Rectal smooth muscle tissue (tissue), 1 donor: Measurements from ENCODE around the gene WWC2.

Source experiments
- H3K27ac ChIP-seq: one replicate; pipeline ENCODE4 v1.7.0; 2013; ENCODE audit warnings: low read depth, low read length, inconsistent platforms
- H3K27me3 ChIP-seq: one replicate; pipeline ENCODE4 v1.7.0; 2013; ENCODE audit warnings: low read length; ENCODE audit not compliant: control insufficient read depth, insufficient read depth
- H3K36me3 ChIP-seq: one replicate; pipeline ENCODE4 v1.7.0; 2013; ENCODE audit warnings: low read length; ENCODE audit not compliant: control insufficient read depth, insufficient read depth
- H3K4me1 ChIP-seq: one replicate; pipeline ENCODE4 v1.7.0; 2013; ENCODE audit warnings: low read length; ENCODE audit not compliant: control insufficient read depth, insufficient read depth
- H3K4me3 ChIP-seq: one replicate; pipeline ENCODE4 v1.7.0; 2013; ENCODE audit warnings: low read length
- H3K9ac ChIP-seq: one replicate; pipeline ENCODE4 v1.7.0; 2013; ENCODE audit warnings: low read length

WWC2 gene

DNA sequence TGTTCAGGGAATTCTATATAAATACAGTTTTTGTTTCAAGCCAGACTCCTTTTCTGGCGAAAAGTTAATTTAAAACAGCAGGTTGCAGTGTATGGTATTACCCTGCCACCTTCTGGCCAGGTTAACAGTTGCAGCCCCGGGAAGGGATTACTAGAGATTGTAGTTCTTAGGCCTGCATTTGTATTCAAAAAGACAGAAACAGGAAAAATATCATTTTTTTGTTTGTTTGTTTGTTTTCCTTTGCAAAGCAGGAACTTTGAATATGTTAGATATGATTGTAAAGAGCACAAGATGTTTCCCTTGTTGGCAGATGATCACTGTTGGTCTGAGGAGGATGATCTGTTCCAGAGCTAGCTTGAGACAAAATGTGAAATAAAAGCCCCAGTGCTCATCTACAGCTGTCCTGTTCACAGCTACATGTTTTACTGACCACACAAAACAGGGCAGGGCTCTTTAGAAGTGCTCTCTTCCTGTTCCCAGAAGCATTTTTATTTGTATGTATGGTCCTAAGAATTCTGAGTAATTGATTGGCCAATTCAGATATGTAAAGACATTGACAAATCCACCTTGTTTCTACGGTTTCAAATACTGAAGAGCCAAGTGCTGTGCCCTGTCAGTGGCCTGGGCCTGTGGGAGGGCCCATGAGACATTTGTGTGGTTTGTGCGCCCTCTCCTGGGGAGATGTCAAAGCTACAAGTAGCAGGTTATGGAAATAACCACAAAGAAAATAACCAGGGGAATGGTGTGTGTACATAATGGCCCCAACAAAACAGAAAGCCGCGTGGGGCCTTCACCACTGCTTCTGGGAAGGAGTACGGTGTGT is 163.1 kb downstream of the WWC2 start:
- no peak overlapping the region for H3K27ac ChIP-seq
- no peak overlapping the region for H3K4me3 ChIP-seq
- no peaks in the 10 kb centered on the region for H3K27me3 ChIP-seq
- H3K4me1 ChIP-seq = peaks cover 3% of the 10 kb centered on the region
- no peak overlapping the region for H3K9ac ChIP-seq
- peaks cover 4% of the 10 kb centered on the region for H3K36me3 ChIP-seq

DNA sequence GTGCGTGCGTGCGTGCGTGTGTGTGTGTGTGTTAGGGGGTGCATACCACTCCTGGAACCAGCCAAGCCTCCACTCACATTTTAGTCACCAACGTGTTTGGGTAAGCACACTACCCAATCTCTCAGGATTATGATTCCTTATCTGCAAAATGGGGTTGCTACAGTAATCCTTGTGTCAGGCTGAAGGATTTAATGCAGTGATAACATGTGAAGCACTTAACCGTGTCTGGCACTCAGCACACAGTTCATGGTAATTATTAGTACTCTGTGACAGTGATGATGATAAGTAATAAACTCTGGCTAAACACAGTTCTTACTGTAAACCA is 163.7 kb downstream of the WWC2 start:
- Histone ChIP-seq H3K9ac (no peak overlapping the region), H3K27me3 (no peaks in the 10 kb centered on the region), H3K4me1 (peaks cover 3% of the 10 kb centered on the region), H3K36me3 (peaks cover 4% of the 10 kb centered on the region), H3K27ac (no peak overlapping the region), H3K4me3 (no peak overlapping the region)

DNA sequence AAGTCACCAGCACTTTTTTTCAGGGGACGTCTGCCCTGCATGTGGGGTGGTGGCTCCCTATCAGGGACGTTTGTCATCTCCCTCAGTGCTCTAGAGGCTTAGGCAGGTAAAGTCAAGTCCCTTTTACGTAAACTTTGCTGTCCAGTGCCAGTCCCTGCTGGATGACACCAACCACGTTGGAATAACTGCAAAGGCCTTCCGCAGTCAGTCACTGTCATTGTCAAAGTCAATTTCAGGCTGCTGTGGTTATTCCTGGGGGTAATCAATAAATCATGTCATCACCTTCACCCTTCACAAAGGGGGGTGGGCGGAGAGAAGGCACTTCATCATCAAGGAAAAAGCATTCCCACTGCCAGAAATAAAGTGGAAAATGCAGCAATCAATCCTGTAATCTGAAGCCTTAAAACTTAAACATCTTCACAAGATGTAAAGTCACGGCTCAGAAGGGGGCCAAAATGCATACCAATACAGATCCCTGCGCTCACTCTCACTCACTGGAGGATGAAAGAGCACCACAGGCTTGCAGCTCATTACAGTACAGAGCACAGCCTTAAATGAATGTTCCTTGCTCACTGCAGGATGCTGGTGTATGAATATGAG is 164.8 kb downstream of the WWC2 start:
- no peak overlapping the region for H3K4me3 ChIP-seq
- H3K27ac ChIP-seq = no peak overlapping the region
- H3K9ac ChIP-seq = no peak overlapping the region
- H3K36me3 ChIP-seq = peaks cover 4% of the 10 kb centered on the region
- H3K27me3 ChIP-seq = no peaks in the 10 kb centered on the region
- peaks cover 3% of the 10 kb centered on the region for H3K4me1 ChIP-seq

DNA sequence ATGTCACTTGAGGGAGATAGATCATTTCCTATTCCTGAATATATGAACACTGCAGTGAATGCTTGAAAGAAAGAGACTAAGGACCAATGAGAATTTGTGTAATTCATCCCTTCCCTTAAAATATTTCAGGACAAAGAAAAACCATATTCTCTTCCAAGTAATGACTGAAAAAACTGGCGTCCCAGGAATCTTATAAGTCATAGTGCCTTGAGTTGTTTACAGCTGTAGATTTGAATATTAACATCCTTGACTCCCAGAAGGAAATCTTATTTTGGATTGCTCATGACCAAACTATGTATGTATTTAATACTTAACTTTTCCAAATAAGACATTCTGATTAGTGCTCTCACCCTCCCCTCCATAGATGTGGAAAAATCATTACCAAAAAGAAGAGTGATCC is 165.6 kb downstream of the WWC2 start:
- Histone ChIP-seq H3K27me3 (no peaks in the 10 kb centered on the region), H3K9ac (no peak overlapping the region), H3K27ac (no peak overlapping the region), H3K4me3 (no peak overlapping the region), H3K4me1 (peaks cover 3% of the 10 kb centered on the region), H3K36me3 (peaks cover 4% of the 10 kb centered on the region)

DNA sequence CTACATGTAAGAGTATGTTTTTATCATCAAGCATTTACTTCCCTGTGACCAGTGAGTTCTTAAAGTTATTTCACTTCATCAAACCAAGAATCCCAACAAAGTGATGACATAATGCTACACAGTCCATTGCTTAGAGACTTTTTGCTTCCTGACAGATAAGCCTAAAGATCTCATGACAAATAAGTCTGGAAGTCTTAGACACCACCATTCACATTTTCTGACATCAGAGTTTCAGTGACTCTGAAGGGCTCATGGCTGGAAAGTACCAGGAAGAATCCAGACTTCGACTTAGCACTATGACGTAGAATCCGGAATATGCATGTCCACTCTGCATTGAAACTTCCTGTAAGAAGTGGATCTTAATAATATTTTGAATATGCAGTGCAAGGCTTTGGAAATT is 167.3 kb downstream of the WWC2 start:
- Histone ChIP-seq H3K36me3 (no peaks in the 10 kb centered on the region), H3K4me3 (no peak overlapping the region), H3K9ac (no peak overlapping the region), H3K4me1 (peaks cover 3% of the 10 kb centered on the region), H3K27me3 (no peaks in the 10 kb centered on the region), H3K27ac (no peak overlapping the region)

DNA sequence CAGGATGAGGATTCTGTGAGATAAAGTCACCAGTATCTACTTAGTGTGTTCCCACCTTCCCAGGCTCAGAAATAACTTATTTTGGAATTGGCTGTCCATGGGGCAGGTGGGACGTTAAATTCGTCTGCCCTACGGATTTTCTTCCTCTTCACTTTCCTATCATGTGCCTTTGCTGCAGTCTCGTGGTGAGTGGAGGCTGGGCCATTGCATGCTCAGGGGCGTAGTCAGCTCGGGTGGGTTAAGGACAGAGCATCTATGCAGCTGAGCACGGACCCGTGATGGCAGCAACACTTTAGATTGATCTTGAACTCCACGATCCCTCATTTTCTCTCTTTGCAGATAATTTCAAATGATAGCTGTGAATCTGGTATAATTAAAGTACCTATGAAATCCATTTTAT is 169.5 kb downstream of the WWC2 start:
- no peak overlapping the region for H3K9ac ChIP-seq
- no peaks in the 10 kb centered on the region for H3K4me1 ChIP-seq
- H3K27me3 ChIP-seq = no peaks in the 10 kb centered on the region
- no peaks in the 10 kb centered on the region for H3K36me3 ChIP-seq
- H3K4me3 ChIP-seq = no peak overlapping the region
- H3K27ac ChIP-seq = no peak overlapping the region

DNA sequence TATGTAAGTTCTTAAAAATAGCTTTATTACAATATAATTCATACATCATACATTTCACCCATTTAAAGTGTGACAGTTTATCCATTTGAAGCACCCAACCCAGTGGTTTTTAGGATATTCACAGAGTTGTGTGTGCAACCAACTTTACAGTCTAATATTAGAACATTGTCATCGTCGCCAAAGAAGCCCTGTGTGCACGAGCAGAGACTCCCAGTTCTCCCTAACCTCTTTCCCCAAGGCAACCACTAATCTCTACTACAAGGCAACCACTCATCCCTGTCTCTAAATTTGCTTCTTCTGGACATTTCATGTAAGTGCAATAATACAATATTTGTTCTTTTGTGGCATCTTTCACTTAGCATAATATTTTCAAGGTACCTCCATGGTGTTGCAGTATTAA is 173.3 kb downstream of the WWC2 start:
- Histone ChIP-seq H3K36me3 (peaks cover 2% of the 10 kb centered on the region), H3K27ac (no peak overlapping the region), H3K27me3 (no peaks in the 10 kb centered on the region), H3K4me3 (no peak overlapping the region), H3K9ac (no peak overlapping the region), H3K4me1 (no peaks in the 10 kb centered on the region)

DNA sequence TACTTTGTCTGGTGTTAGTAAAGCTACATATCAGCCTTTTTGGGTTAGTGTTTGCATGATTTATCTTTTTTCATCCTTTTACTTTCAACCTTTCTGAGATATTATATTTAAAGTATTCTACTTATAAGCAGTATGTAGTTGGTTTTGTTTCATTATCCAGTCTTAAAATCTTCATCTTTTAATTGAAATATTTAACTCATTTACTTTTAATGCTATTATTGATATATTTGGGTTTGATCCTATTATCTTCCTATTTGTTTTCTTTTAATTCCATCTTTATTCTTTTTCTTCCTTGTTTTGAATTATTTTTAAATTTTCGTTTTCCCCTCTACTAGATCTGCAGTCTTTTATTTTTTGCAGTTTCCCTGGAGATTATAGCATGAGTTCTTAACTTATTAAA is 177.0 kb downstream of the WWC2 start:
- Histone ChIP-seq H3K36me3 (peaks cover 2% of the 10 kb centered on the region), H3K4me1 (no peaks in the 10 kb centered on the region), H3K4me3 (no peak overlapping the region), H3K9ac (no peak overlapping the region), H3K27ac (no peak overlapping the region), H3K27me3 (no peaks in the 10 kb centered on the region)

DNA sequence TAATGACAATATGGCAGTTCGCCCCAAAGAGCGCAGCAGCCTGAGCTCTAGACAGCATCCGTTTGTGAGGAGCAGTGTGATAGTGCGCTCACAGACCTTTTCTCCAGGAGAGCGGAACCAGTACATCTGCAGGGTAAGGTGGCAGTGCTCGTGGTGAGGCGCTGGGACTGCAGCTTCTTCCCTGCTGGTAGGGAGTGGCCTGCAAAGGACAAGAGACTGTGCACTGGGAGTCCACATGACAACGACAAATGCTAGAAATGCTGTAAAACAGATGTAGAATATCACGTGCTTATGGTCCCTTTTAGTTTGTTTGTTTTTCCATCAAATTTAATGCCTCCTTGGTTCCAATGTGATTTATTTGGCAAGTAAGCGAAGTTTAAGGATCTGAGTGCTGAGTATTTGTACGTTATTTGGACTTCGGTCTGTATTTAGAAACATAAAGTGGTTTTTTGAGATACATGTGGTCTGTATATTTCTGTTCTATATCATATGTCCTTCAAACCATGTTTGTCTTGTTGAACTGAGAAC is 185.3 kb downstream of the WWC2 start:
- peaks cover 3% of the 10 kb centered on the region for H3K36me3 ChIP-seq
- no peak overlapping the region for H3K27ac ChIP-seq
- H3K4me1 ChIP-seq = no peaks in the 10 kb centered on the region
- H3K4me3 ChIP-seq = no peak overlapping the region
- H3K27me3 ChIP-seq = no peaks in the 10 kb centered on the region
- H3K9ac ChIP-seq = no peak overlapping the region

DNA sequence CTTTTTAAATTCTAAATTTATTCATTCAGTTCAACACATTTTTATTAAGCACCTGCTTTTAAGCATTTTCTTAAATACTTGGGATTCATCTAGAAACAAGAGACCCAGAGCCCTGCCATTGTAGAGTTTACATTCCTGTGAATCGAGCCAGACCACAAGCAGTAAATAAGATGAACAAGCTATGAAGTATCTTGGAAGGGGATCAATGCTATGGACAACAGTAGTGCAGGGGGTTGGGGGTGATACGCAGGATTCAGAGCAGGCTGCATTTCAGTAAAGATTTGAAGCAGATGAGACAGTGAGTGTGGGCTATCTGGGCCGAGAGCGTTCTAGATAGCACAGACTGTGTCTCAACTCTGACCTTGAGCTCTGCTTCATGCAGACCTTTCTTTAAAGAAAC is 185.9 kb downstream of the WWC2 start:
- Histone ChIP-seq H3K36me3 (peaks cover 3% of the 10 kb centered on the region), H3K4me1 (no peaks in the 10 kb centered on the region), H3K9ac (no peak overlapping the region), H3K27ac (no peak overlapping the region), H3K27me3 (no peaks in the 10 kb centered on the region), H3K4me3 (no peak overlapping the region)

DNA sequence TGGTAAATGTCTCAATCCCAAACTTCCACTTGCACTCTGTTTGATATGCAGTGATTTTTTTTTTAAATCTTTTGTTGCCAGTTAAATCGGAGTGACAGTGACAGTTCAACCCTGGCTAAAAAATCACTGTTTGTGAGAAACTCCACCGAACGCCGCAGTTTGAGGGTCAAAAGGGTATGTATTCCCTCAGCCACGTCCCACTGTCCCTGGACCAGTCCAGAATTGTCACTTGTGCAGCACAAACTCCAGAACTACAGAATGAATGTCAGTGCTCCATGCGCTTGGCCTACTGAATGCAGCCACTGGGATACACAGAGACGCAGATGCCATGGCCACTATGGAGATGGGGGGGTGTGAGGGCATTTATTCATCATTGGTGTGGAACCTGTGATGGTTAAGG is 186.8 kb downstream of the WWC2 start:
- Histone ChIP-seq H3K4me3 (no peak overlapping the region), H3K4me1 (no peaks in the 10 kb centered on the region), H3K36me3 (peaks cover 3% of the 10 kb centered on the region), H3K27me3 (no peaks in the 10 kb centered on the region), H3K9ac (no peak overlapping the region), H3K27ac (no peak overlapping the region)

DNA sequence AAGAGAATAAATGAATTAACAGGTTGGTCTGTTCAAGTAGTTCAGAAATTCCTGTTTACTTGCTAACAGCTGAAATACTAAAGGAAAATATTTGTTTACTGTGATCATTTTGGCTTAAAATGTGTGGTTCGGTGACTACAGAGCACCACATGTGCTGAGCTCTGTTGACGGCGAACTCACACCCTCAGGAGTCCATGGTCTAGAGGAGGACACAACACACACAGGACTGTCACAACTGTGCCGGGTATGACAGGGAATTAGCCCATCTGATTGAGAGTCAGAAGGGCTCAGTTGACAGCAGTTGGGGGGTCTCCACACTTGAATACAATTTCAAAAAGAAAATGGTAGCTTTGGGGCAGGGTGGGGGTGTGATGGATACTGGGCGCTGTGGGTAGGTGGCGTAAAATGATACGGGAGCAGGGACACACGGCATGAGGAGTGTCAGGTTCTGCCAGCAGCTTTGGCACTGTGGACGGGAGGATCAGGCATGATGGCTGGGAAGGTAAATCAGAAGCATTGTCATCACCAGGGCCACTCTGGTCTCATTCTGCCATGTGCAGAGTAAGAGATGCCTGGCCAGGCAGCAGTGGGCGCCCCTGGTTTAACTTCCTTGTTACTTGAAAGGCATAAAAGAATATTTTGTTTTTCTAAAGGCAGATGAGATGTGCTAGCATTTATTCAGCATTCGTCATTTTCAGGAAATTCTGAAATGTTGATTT is 187.7 kb downstream of the WWC2 start:
- Histone ChIP-seq H3K4me1 (no peaks in the 10 kb centered on the region), H3K27me3 (no peaks in the 10 kb centered on the region), H3K9ac (no peak overlapping the region), H3K27ac (no peak overlapping the region), H3K36me3 (peaks cover 3% of the 10 kb centered on the region), H3K4me3 (no peak overlapping the region)
